BJ (cell line): ENCODE data around the gene MDH1B. TPM values are rescaled to one million over a fixed set of nuclear protein-coding genes. Genes with fewer than 3 reads are reported as not detected.

ENCODE experiments used
- CTCF ChIA-PET: fragments of 350-600 bp; formaldehyde crosslinking; extraction: SDS; loops from one replicate; lab custom pipeline; 2021; ENCODE audit warnings: antibody characterized with exemption, inconsistent platforms; lab: Yijun Ruan, JAX
- POLR2A ChIA-PET: fragments of 300-600 bp; sonication (Branson Sonifier 250); formaldehyde crosslinking; extraction: SDS; loops from one replicate; lab custom pipeline; 2021; ENCODE audit warnings: antibody characterized with exemption; lab: Charles Lee
- DNase-seq: peaks from one replicate; pipeline ENCODE4 v3.0.0-alpha.2; 2011; ENCODE audit warnings: low read depth
- H3K27me3 ChIP-seq: 2 replicates; pipeline ENCODE4 v1.6.0; 2011; ENCODE audit warnings: low read length; ENCODE audit not compliant: control insufficient read depth, insufficient read depth
- H3K36me3 ChIP-seq: 2 replicates; pipeline ENCODE4 v1.5.1; 2011; ENCODE audit warnings: low read length; ENCODE audit not compliant: control insufficient read depth, insufficient read depth
- H3K4me3 ChIP-seq: 2 replicates; pipeline ENCODE4 v1.5.1; 2011; ENCODE audit warnings: low read depth, mild to moderate bottlenecking, control low read depth, low read length
- CTCF ChIP-seq: IDR thresholded peaks from 2 replicates; pipeline ENCODE4 v1.5.1; 2011; ENCODE audit warnings: low read depth, mild to moderate bottlenecking, control low read depth, inconsistent platforms, low read length, moderate library complexity; ENCODE audit not compliant: insufficient read depth
- polyA plus RNA-seq: library from polyadenylated mRNA; depleted of rRNA; stranded (reverse); fragments of >200 nt; gene quantifications from 2 replicates; pipeline ENCODE4 v1.2.3, GENCODE V29; 2011

Gene MDH1B
- polyA plus RNA-seq, 1 experiment, result 0.39 TPM

- Histone ChIP-seq H3K27me3 (no peaks in the 10 kb centered on the region), H3K4me3 (peak overlapping the region; percentile 57), H3K36me3 (no peaks in the 10 kb centered on the region)
- ChIA-PET POLR2A (no interaction called here), CTCF (interaction anchor here (1.1 kb wide), 1 partner anchor 16 kb away, joined by 7 read pairs; no protein-coding TSS in a partner anchor)
- no peak for DNase-seq
- TF ChIP-seq CTCF, result no peak
Observed at GRCh38 chr2:206766057-206766930, 1.2 kb upstream of the MDH1B start.

- peak overlapping the region; percentile 57 for H3K4me3 ChIP-seq
- ChIA-PET CTCF (interaction anchor here (0.6 kb wide), 1 partner anchor 405 kb away, joined by 3 read pairs; no protein-coding TSS in a partner anchor), POLR2A (no interaction called here)
- H3K27me3 ChIP-seq, result no peaks in the 10 kb centered on the region
- H3K36me3 ChIP-seq, result no peaks in the 10 kb centered on the region
- TF ChIP-seq CTCF, result no peak
- DNase-seq, result no peak
Observed at GRCh38 chr2:206764673-206765241, 371 bp downstream of the MDH1B start.

- no peak for DNase-seq
- CTCF ChIA-PET, result no interaction called here
- POLR2A ChIA-PET, result no interaction called here
Observed at GRCh38 chr2:206756816-206757215, 8.3 kb downstream of the MDH1B start.

GRCh38 chr2:206740800-206741199, 24.3 kb downstream of the MDH1B start:
- no peak for DNase-seq
- no peak overlapping the region for H3K4me3 ChIP-seq
- no peaks in the 10 kb centered on the region for H3K36me3 ChIP-seq
- no peaks in the 10 kb centered on the region for H3K27me3 ChIP-seq
- CTCF ChIA-PET, result no interaction called here
- POLR2A ChIA-PET, result no interaction called here
- TF ChIP-seq CTCF, result no peak

More at GRCh38 chr2:206756816-206757215, 8.3 kb downstream of the MDH1B start:
- TF ChIP-seq CTCF, result no peak
- Histone ChIP-seq H3K4me3 (no peak overlapping the region), H3K36me3 (no peaks in the 10 kb centered on the region), H3K27me3 (no peaks in the 10 kb centered on the region; the same call in 1 of the 2 replicates)

GRCh38 chr2:206739271-206739670, 25.9 kb downstream of the MDH1B start:
- Histone ChIP-seq H3K4me3 (no peak overlapping the region), H3K36me3 (no peaks in the 10 kb centered on the region), H3K27me3 (no peaks in the 10 kb centered on the region)
- ChIA-PET POLR2A (no interaction called here), CTCF (no interaction called here)
- no peak for TF ChIP-seq CTCF
- no peak for DNase-seq
